ENCODE measurements around the gene TOR2A.

DNA sequence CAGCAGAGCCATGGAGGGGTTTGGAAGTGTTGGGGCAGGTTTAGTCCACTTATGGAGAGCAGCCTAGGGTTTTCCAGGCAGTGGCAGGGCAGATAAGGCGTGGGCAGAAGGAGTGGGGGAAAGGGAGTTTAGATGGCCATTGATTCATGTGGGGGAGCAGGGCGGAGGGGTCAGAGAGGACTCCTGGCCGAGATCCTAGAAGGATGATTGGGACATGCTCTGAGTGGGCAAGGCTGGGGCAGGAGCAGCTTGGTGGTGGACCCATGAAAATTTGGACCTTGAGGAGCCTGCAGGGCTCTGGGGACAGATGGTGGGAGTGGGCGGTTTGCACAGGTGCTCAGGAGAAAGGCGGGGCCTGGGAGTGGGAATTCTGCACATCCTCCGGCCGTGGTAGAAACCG is 18.1 kb upstream of the TOR2A start:
- TF ChIP-seq BCL6 (CRISPR knock-in tag; IDR thresholded peaks at IDR 0.05), result no peak
- no peak for TF ChIP-seq SMAD4 (CRISPR knock-in tag; conservative IDR thresholded peaks at IDR 0.05)
- no peak for TF ChIP-seq MYC (IDR thresholded peaks at IDR 0.05; ENCODE audit: low read depth, low read length)
- TF ChIP-seq MYC (CRISPR knock-in tag; IDR thresholded peaks at IDR 0.05; ENCODE audit: borderline replicate concordance, low read depth), result no peak
- no peak for TF ChIP-seq NBN (IDR thresholded peaks at IDR 0.05; ENCODE audit: low read depth)
- no peak for TF ChIP-seq KDM5B (IDR thresholded peaks at IDR 0.05; ENCODE audit: insufficient replicate concordance, low read depth, low read length)
- TF ChIP-seq EP300 (IDR thresholded peaks at IDR 0.05; ENCODE audit: low read length), result no peak
- TF ChIP-seq TCF7L2 (IDR thresholded peaks at IDR 0.05; ENCODE audit: low read depth, low read length), result no peak
- TF ChIP-seq YY1 (IDR thresholded peaks at IDR 0.05; ENCODE audit: borderline replicate concordance in 1 of 3, control insufficient read depth in 1 of 3, extremely low read depth in 1 of 3, insufficient read depth in 3 of 3, insufficient read length in 1 of 3, insufficient replicate concordance in 2 of 3, low read depth in 1 of 3, low read length in 2 of 3), result no peak
- no peak for TF ChIP-seq FOXM1 (IDR thresholded peaks at IDR 0.05; ENCODE audit: low read depth)
- TF ChIP-seq FOXM1 (CRISPR knock-in tag; IDR thresholded peaks at IDR 0.05; ENCODE audit: low read depth), result no peak
